CD14-positive monocyte (primary cell): ENCODE data around the gene THBS2. TPM values are rescaled to one million over a fixed set of nuclear protein-coding genes. Genes with fewer than 3 reads are reported as not detected.

Experiments
- DNase-seq, 3 donors: peaks; one replicate each; pipeline ENCODE4 v3.0.0-alpha.2; 2011 to 2022
- H2AFZ ChIP-seq: 2 replicates; pipeline ENCODE4 v1.6.0; 2012; ENCODE audit warnings: mild to moderate bottlenecking, low read depth, low read length, inconsistent platforms; ENCODE audit not compliant: insufficient read depth, poor library complexity, severe bottlenecking
- H3K27ac ChIP-seq, 2 donors: 1 replicate in 1 of 2; 2 replicates in 1 of 2; pipeline ENCODE4 v1.5.1; 2012 to 2013; ENCODE audit warnings: low read length in 2 of 2, control low read depth in 1 of 2, inconsistent platforms in 1 of 2, low read depth in 1 of 2, mild to moderate bottlenecking in 1 of 2
- H3K27me3 ChIP-seq, 2 donors: one replicate each; pipeline versions ENCODE4 v1.6.0 to v1.6.1; 2011 to 2013; ENCODE audit warnings: low read length in 2 of 2; ENCODE audit not compliant: control insufficient read depth in 2 of 2, insufficient read depth in 2 of 2
- H3K36me3 ChIP-seq, 2 donors: replicated peaks in 1 of 2; 1 replicate in 1 of 2; 2 replicates in 1 of 2; pipeline versions ENCODE4 v1.5.1 to v1.6.1; 2012 to 2013; ENCODE audit warnings: low read length in 2 of 2, control low read depth in 1 of 2, inconsistent platforms in 1 of 2, mild to moderate bottlenecking in 1 of 2; ENCODE audit not compliant: insufficient read depth in 2 of 2, control insufficient read depth in 1 of 2
- H3K4me1 ChIP-seq, 2 donors: 1 replicate in 1 of 2; 2 replicates in 1 of 2; pipeline versions ENCODE4 v1.5.1 to v1.6.1; 2012 to 2013; ENCODE audit warnings: low read length in 2 of 2, control low read depth in 1 of 2, inconsistent platforms in 1 of 2, mild to moderate bottlenecking in 1 of 2, moderate library complexity in 1 of 2; ENCODE audit not compliant: insufficient read depth in 2 of 2, control insufficient read depth in 1 of 2
- H3K4me2 ChIP-seq: replicated peaks from 2 replicates; pipeline ENCODE3; 2012; ENCODE audit warnings: low read length, moderate library complexity, mild to moderate bottlenecking; ENCODE audit not compliant: poor library complexity, severe bottlenecking; ENCODE audit errors: extremely low read depth
- H3K4me3 ChIP-seq, 3 experiments: fragments of 200-600 bp in 1 of 3; sonication (generic) in 1 of 3; replicated peaks in 1 of 3; 1 replicate in 2 of 3; 2 replicates in 1 of 3; pipeline ENCODE4 v1.5.1; 2011 to 2013; ENCODE audit warnings: low read length in 3 of 3, mild to moderate bottlenecking in 3 of 3, control low read depth in 2 of 3, low read depth in 2 of 3, inconsistent platforms in 1 of 3, moderate library complexity in 1 of 3
- H3K79me2 ChIP-seq: 2 replicates; pipeline ENCODE4 v1.6.0; 2012; ENCODE audit warnings: mild to moderate bottlenecking, control low read depth, inconsistent platforms, low read length, moderate library complexity; ENCODE audit not compliant: insufficient read depth
- H3K9ac ChIP-seq: 2 replicates; pipeline ENCODE4 v1.6.0; 2017; ENCODE audit warnings: low read length, mild to moderate bottlenecking; ENCODE audit not compliant: insufficient read depth, poor library complexity, severe bottlenecking
- H3K9me3 ChIP-seq, 2 donors: replicated peaks in 1 of 2; 1 replicate in 1 of 2; 2 replicates in 1 of 2; pipeline versions ENCODE4 v1.5.1 to v1.6.1; 2012 to 2013; ENCODE audit warnings: low read length in 2 of 2, control low read depth in 1 of 2; ENCODE audit not compliant: control insufficient read depth in 1 of 2, insufficient read depth in 1 of 2
- H4K20me1 ChIP-seq: 2 replicates; pipeline ENCODE4 v1.6.0; 2012; ENCODE audit warnings: mild to moderate bottlenecking, low read length, control low read depth, moderate library complexity; ENCODE audit not compliant: insufficient read depth
- H3K27ac Mint-ChIP-seq, 7 donors: one replicate each; pipeline ENCODE4 v1.8.0; 2020; ENCODE audit warnings: mild to moderate bottlenecking in 7 of 7, mixed read lengths in 7 of 7, moderate library complexity in 6 of 7, inconsistent platforms in 2 of 7
- H3K27me3 Mint-ChIP-seq, 3 donors: one replicate each; pipeline ENCODE4 v1.8.0; 2021 to 2022; ENCODE audit warnings: low read depth in 3 of 3, mild to moderate bottlenecking in 3 of 3, mixed read lengths in 3 of 3, moderate library complexity in 3 of 3, inconsistent platforms in 1 of 3
- H3K36me3 Mint-ChIP-seq, 2 donors: one replicate each; pipeline ENCODE4 v1.8.0; 2020; ENCODE audit warnings: mixed read lengths in 2 of 2, inconsistent platforms in 1 of 2, mild to moderate bottlenecking in 1 of 2
- H3K4me1 Mint-ChIP-seq: one replicate; pipeline ENCODE4 v1.8.0; 2020; ENCODE audit warnings: mild to moderate bottlenecking, mixed read lengths
- H3K4me3 Mint-ChIP-seq, 2 donors: one replicate each; pipeline ENCODE4 v1.8.0; 2020; ENCODE audit warnings: mild to moderate bottlenecking in 2 of 2, mixed read lengths in 2 of 2, moderate library complexity in 1 of 2
- H3K9me3 Mint-ChIP-seq, 7 donors: one replicate each; pipeline ENCODE4 v1.8.0; 2020 to 2022; ENCODE audit warnings: mixed read lengths in 7 of 7, mild to moderate bottlenecking in 6 of 7, moderate library complexity in 6 of 7, inconsistent platforms in 2 of 7
- CTCF ChIP-seq: fragments of 200-600 bp; IDR thresholded peaks from one replicate; pipeline ENCODE4 v1.8.0; 2022; ENCODE audit warnings: antibody characterized with exemption, mild to moderate bottlenecking
- WGBS: methylation state at CpG from one replicate; pipeline ENCODE4 v1.1.5; 2013; ENCODE audit warnings: missing lambda C conversion rate; ENCODE audit not compliant: insufficient coverage; 5-methylcytosine and 5-hydroxymethylcytosine counted together
- intact Hi-C, 2 donors: fragments of 100-400 bp; cut with micrococcal nuclease; formaldehyde crosslinking; loops; one replicate each; pipeline versions ENCODE4 v1.15.0 to v1.15.1; 2023
- polyA plus RNA-seq, 3 donors: library from polyadenylated mRNA; depleted of rRNA in 1 of 3; unstranded in 2 of 3; stranded (reverse) in 1 of 3; fragments of 300-500 nt in 2 of 3; fragments of >200 nt in 1 of 3; fragmentation: Illumina TruSeq in 2 of 3; gene quantifications; 1 replicate in 2 of 3; 2 replicates in 1 of 3; pipeline ENCODE4 v1.2.3, GENCODE V29; 2012 to 2021

THBS2 gene
- polyA plus RNA-seq, 3 donors = 0.01 to 0.03 TPM; not detected in 1

- Mint-ChIP-seq H3K4me3 (no peak overlapping the region), H3K36me3 (no peaks in the 10 kb centered on the region), H3K27ac (no peak overlapping the region), H3K9me3 (peaks cover 0 to 7% (median 2%) of the 10 kb centered on the region in 7 donors), H3K27me3 (peaks cover 0 to 5% (median 2%) of the 10 kb centered on the region in 3 donors), H3K4me1 (peaks cover 5% of the 10 kb centered on the region)
- Histone ChIP-seq H3K4me2 (no peak overlapping the region), H3K27me3 (no peaks in the 10 kb centered on the region), H3K9ac (no peak overlapping the region), H3K27ac (no peak overlapping the region), H3K4me3 (no peak overlapping the region), H2AFZ (no peak overlapping the region), H3K9me3 (no peaks in the 10 kb centered on the region), H4K20me1 (no peaks in the 10 kb centered on the region), H3K4me1 (no peaks in the 10 kb centered on the region), H3K36me3 (no peaks in the 10 kb centered on the region), H3K79me2 (no peaks in the 10 kb centered on the region)
- 98% methylated on average over 7 of the region's 16 CpGs for WGBS
- intact Hi-C loops = no loop called here
- DNase-seq = no peak
- TF ChIP-seq CTCF = no peak
These were observed 84.9 kb downstream of the THBS2 start for GRCh38 chr6:169168706-169169105.

GRCh38 chr6:169168302-169168630 is 85.4 kb downstream of the THBS2 start:
- no peak overlapping the region for H3K4me3 ChIP-seq
- no peak overlapping the region for H2AFZ ChIP-seq
- no peaks in the 10 kb centered on the region for H4K20me1 ChIP-seq
- DNase-seq = no peak
- Mint-ChIP-seq H3K4me3 (no peak overlapping the region), H3K9me3 (peaks cover 0 to 3% (median 1%) of the 10 kb centered on the region in 7 donors), H3K36me3 (no peaks in the 10 kb centered on the region), H3K27me3 (peaks cover 0 to 5% (median 2%) of the 10 kb centered on the region in 3 donors), H3K27ac (no peak overlapping the region), H3K4me1 (peaks cover 8% of the 10 kb centered on the region)
- H3K4me2 ChIP-seq = no peak overlapping the region
- WGBS = 98% methylated on average over 7 of the region's 15 CpGs
- TF ChIP-seq CTCF = no peak
- H3K9me3 ChIP-seq = no peaks in the 10 kb centered on the region
- no peaks in the 10 kb centered on the region for H3K79me2 ChIP-seq
- H3K36me3 ChIP-seq = no peaks in the 10 kb centered on the region
- H3K27me3 ChIP-seq = no peaks in the 10 kb centered on the region
- H3K27ac ChIP-seq = no peak overlapping the region
- no peak overlapping the region for H3K9ac ChIP-seq
- no peaks in the 10 kb centered on the region for H3K4me1 ChIP-seq
- intact Hi-C loops = no loop called here
